Measurements from ENCODE around the gene KIAA1191. TPM values are rescaled to one million over a fixed set of nuclear protein-coding genes. Genes with fewer than 3 reads are reported as not detected.

The KIAA1191 gene
- polyA plus RNA-seq, 1 experiment: 98.3 TPM

- ChIA-PET POLR2A (no interaction called here), CTCF (no interaction called here)
- Histone ChIP-seq H3K4me3 (ENCODE audit: low read depth, low read length) (no peak overlapping the region), H3K9me3 (ENCODE audit: control insufficient read depth, insufficient read depth, low read length) (no peaks in the 10 kb centered on the region), H3K27ac (ENCODE audit: low read depth, low read length) (no peak overlapping the region), H3K27me3 (ENCODE audit: control insufficient read depth, insufficient read depth, low read length) (no peaks in the 10 kb centered on the region)
- no peak for TF ChIP-seq CTCF (IDR thresholded peaks at IDR 0.05; ENCODE audit: low read depth, low read length)
- no peak for DNase-seq (ENCODE audit: low read depth, low spot score)
Observed at GRCh38 chr5:176342766-176343458, 18.7 kb downstream of the KIAA1191 start.

GRCh38 chr5:176342158-176342483 is 19.4 kb downstream of the KIAA1191 start:
- no peak for TF ChIP-seq CTCF (IDR thresholded peaks at IDR 0.05; ENCODE audit: low read depth, low read length)
- DNase-seq (ENCODE audit: low read depth, low spot score): no peak
- Histone ChIP-seq H3K4me3 (ENCODE audit: low read depth, low read length) (no peak overlapping the region), H3K9me3 (ENCODE audit: control insufficient read depth, insufficient read depth, low read length) (no peaks in the 10 kb centered on the region), H3K27ac (ENCODE audit: low read depth, low read length) (no peak overlapping the region), H3K27me3 (ENCODE audit: control insufficient read depth, insufficient read depth, low read length) (no peaks in the 10 kb centered on the region)
- POLR2A ChIA-PET: no interaction called here
- CTCF ChIA-PET: no interaction called here

GRCh38 chr5:176341325-176342157 is 20.0 kb downstream of the KIAA1191 start:
- Histone ChIP-seq H3K27me3 (ENCODE audit: control insufficient read depth, insufficient read depth, low read length) (no peaks in the 10 kb centered on the region), H3K27ac (ENCODE audit: low read depth, low read length) (no peak overlapping the region), H3K4me3 (ENCODE audit: low read depth, low read length) (no peak overlapping the region), H3K9me3 (ENCODE audit: control insufficient read depth, insufficient read depth, low read length) (no peaks in the 10 kb centered on the region)
- no peak for TF ChIP-seq CTCF (IDR thresholded peaks at IDR 0.05; ENCODE audit: low read depth, low read length)
- CTCF ChIA-PET: interaction anchor here (1.4 kb wide), 1 partner anchor 611 kb away, joined by 3 read pairs; no protein-coding TSS in a partner anchor
- DNase-seq (ENCODE audit: low read depth, low spot score): no peak
- POLR2A ChIA-PET: no interaction called here

- no peak for TF ChIP-seq CTCF (IDR thresholded peaks at IDR 0.05; ENCODE audit: low read depth, low read length)
- POLR2A ChIA-PET: no interaction called here
- no peak for DNase-seq (ENCODE audit: low read depth, low spot score)
- Histone ChIP-seq H3K27me3 (ENCODE audit: control insufficient read depth, insufficient read depth, low read length) (no peaks in the 10 kb centered on the region), H3K4me3 (ENCODE audit: low read depth, low read length) (no peak overlapping the region), H3K9me3 (ENCODE audit: control insufficient read depth, insufficient read depth, low read length) (no peaks in the 10 kb centered on the region), H3K27ac (ENCODE audit: low read depth, low read length) (no peak overlapping the region)
- CTCF ChIA-PET: no interaction called here
Observed at GRCh38 chr5:176339304-176339703, 22.3 kb downstream of the KIAA1191 start.

GRCh38 chr5:176337913-176338312 is 23.7 kb downstream of the KIAA1191 start:
- Histone ChIP-seq H3K27me3 (ENCODE audit: control insufficient read depth, insufficient read depth, low read length) (no peaks in the 10 kb centered on the region), H3K27ac (ENCODE audit: low read depth, low read length) (no peak overlapping the region), H3K4me3 (ENCODE audit: low read depth, low read length) (no peak overlapping the region), H3K9me3 (ENCODE audit: control insufficient read depth, insufficient read depth, low read length) (no peaks in the 10 kb centered on the region)
- CTCF ChIA-PET: no interaction called here
- no peak for DNase-seq (ENCODE audit: low read depth, low spot score)
- TF ChIP-seq CTCF (IDR thresholded peaks at IDR 0.05; ENCODE audit: low read depth, low read length): no peak
- POLR2A ChIA-PET: no interaction called here
